Neuronal stem cell (in vitro differentiated cells): ENCODE results near the gene CCDC149.

ENCODE experiments used
- DNase-seq: peaks from one replicate; pipeline ENCODE4 v3.0.0-alpha.2; 2013; ENCODE audit warnings: low spot score
- H2AFZ ChIP-seq: one replicate; pipeline ENCODE4 v1.6.1; 2013; ENCODE audit warnings: mild to moderate bottlenecking, low read length, inconsistent platforms
- H2AK5ac ChIP-seq: 2 replicates; pipeline ENCODE4 v1.6.1; 2013; ENCODE audit warnings: low read depth, mild to moderate bottlenecking, inconsistent platforms, low read length, moderate library complexity, mixed read lengths
- H2BK120ac ChIP-seq: 2 replicates; pipeline ENCODE4 v1.6.1; 2013; ENCODE audit warnings: low read depth, mild to moderate bottlenecking, inconsistent platforms, low read length, moderate library complexity, mixed read lengths
- H2BK12ac ChIP-seq: one replicate; pipeline ENCODE4 v1.6.1; 2013; ENCODE audit warnings: low read length, inconsistent platforms
- H2BK15ac ChIP-seq: 2 replicates; pipeline ENCODE4 v1.6.1; 2013; ENCODE audit warnings: mild to moderate bottlenecking, low read length, inconsistent platforms, mixed read lengths
- H2BK5ac ChIP-seq: one replicate; pipeline ENCODE4 v1.6.1; 2013; ENCODE audit warnings: inconsistent platforms, mild to moderate bottlenecking, low read length, moderate library complexity
- H3K14ac ChIP-seq: one replicate; pipeline ENCODE4 v1.6.1; 2013; ENCODE audit warnings: low read length, inconsistent platforms
- H3K18ac ChIP-seq: 2 replicates; pipeline ENCODE4 v1.6.1; 2013; ENCODE audit warnings: low read length, inconsistent platforms
- H3K23ac ChIP-seq: 2 replicates; pipeline ENCODE4 v1.6.1; 2013; ENCODE audit warnings: low read depth, mild to moderate bottlenecking, mixed read lengths, low read length, inconsistent platforms; ENCODE audit not compliant: poor library complexity
- H3K27ac ChIP-seq: replicated peaks from 3 replicates; pipeline ENCODE4 v1.5.1; 2013; ENCODE audit warnings: low read length, inconsistent platforms
- H3K27me3 ChIP-seq, 3 experiments: 2 replicates each; pipeline ENCODE4 v1.6.1; 2013; ENCODE audit warnings: low read length in 3 of 3, mild to moderate bottlenecking in 2 of 3, inconsistent platforms in 1 of 3, low read depth in 1 of 3, mixed read lengths in 1 of 3, moderate library complexity in 1 of 3; ENCODE audit not compliant: control insufficient read depth in 3 of 3, insufficient read depth in 3 of 3
- H3K36me3 ChIP-seq, 2 donors: replicated peaks in 1 of 2; 2 replicates each; pipeline ENCODE4 v1.6.1; 2013; ENCODE audit warnings: low read length in 2 of 2; ENCODE audit not compliant: control insufficient read depth in 2 of 2, insufficient read depth in 2 of 2
- H3K4ac ChIP-seq: 2 replicates; pipeline ENCODE4 v1.6.1; 2013; ENCODE audit warnings: inconsistent platforms, mild to moderate bottlenecking, low read length, moderate library complexity
- H3K4me1 ChIP-seq, 2 donors: 1 replicate in 1 of 2; 2 replicates in 1 of 2; pipeline ENCODE4 v1.6.1; 2013; ENCODE audit warnings: low read length in 2 of 2, low read depth in 1 of 2; ENCODE audit not compliant: control insufficient read depth in 2 of 2, insufficient read depth in 1 of 2
- H3K4me2 ChIP-seq: one replicate; pipeline ENCODE4 v1.6.1; 2013; ENCODE audit warnings: mild to moderate bottlenecking, low read length, inconsistent platforms; ENCODE audit not compliant: insufficient read depth, poor library complexity, severe bottlenecking
- H3K4me3 ChIP-seq, 2 donors: 2 replicates each; pipeline ENCODE4 v1.5.1; 2013; ENCODE audit warnings: low read length in 2 of 2, mild to moderate bottlenecking in 2 of 2, inconsistent platforms in 1 of 2, moderate library complexity in 1 of 2
- H3K79me1 ChIP-seq: one replicate; pipeline ENCODE4 v1.6.1; 2013; ENCODE audit warnings: low read depth, mild to moderate bottlenecking, inconsistent platforms, low read length, moderate library complexity
- H3K9ac ChIP-seq: one replicate; pipeline ENCODE4 v1.6.1; 2013; ENCODE audit warnings: mild to moderate bottlenecking, low read depth, low read length, inconsistent platforms; ENCODE audit not compliant: poor library complexity
- H3K9me3 ChIP-seq, 2 donors: replicated peaks in 1 of 2; 2 replicates each; pipeline versions ENCODE3 to v1.6.1; 2013; ENCODE audit warnings: low read length in 2 of 2, mild to moderate bottlenecking in 2 of 2, inconsistent platforms in 1 of 2, low read depth in 1 of 2, mixed read lengths in 1 of 2, moderate library complexity in 1 of 2; ENCODE audit not compliant: control insufficient read depth in 2 of 2, insufficient read depth in 1 of 2
- H4K8ac ChIP-seq: one replicate; pipeline ENCODE4 v1.6.1; 2013; ENCODE audit warnings: low read depth, mild to moderate bottlenecking, inconsistent platforms, low read length, moderate library complexity
- H4K91ac ChIP-seq: one replicate; pipeline ENCODE4 v1.6.1; 2013; ENCODE audit warnings: low read length, low read depth, mild to moderate bottlenecking, inconsistent platforms; ENCODE audit not compliant: poor library complexity
- WGBS, 2 donors: extraction: QIAGEN DNeasy Blood & Tissue Kit; methylation state at CpG; one replicate each; pipeline ENCODE4 v1.1.7; 2013; ENCODE audit warnings: missing lambda C conversion rate in 2 of 2, mixed read lengths in 1 of 2; ENCODE audit not compliant: insufficient read length in 2 of 2, insufficient replicate concordance in 1 of 2; ENCODE audit errors: extremely low coverage in 2 of 2; 5-methylcytosine and 5-hydroxymethylcytosine counted together

The CCDC149 gene

GRCh38 chr4:24935856-24936255 lies 23.0 kb upstream of the CCDC149 start:
- H4K91ac ChIP-seq: no peak overlapping the region
- H3K14ac ChIP-seq: no peak overlapping the region
- H3K4me3 ChIP-seq: no peak overlapping the region
- no peaks in the 10 kb centered on the region for H3K36me3 ChIP-seq
- no peak overlapping the region for H4K8ac ChIP-seq
- no CpG with 5 or more reads among the region's 2 CpGs for WGBS, 2 donors
- no peak overlapping the region for H2BK12ac ChIP-seq
- H3K27me3 ChIP-seq: no peaks in the 10 kb centered on the region
- no peak overlapping the region for H2BK120ac ChIP-seq
- no peak overlapping the region for H3K18ac ChIP-seq
- H3K9ac ChIP-seq: no peak overlapping the region
- DNase-seq: no peak
- H2BK5ac ChIP-seq: no peak overlapping the region
- H2AFZ ChIP-seq: no peak overlapping the region
- no peak overlapping the region for H3K4me2 ChIP-seq
- H3K23ac ChIP-seq: no peak overlapping the region
- H3K9me3 ChIP-seq: peaks cover 0 to 2% of the 10 kb centered on the region in 2 donors
- H3K4me1 ChIP-seq: no peaks in the 10 kb centered on the region
- no peak overlapping the region for H2AK5ac ChIP-seq
- no peaks in the 10 kb centered on the region for H3K79me1 ChIP-seq
- no peak overlapping the region for H3K4ac ChIP-seq
- no peak overlapping the region for H2BK15ac ChIP-seq
- no peak overlapping the region for H3K27ac ChIP-seq

DNA sequence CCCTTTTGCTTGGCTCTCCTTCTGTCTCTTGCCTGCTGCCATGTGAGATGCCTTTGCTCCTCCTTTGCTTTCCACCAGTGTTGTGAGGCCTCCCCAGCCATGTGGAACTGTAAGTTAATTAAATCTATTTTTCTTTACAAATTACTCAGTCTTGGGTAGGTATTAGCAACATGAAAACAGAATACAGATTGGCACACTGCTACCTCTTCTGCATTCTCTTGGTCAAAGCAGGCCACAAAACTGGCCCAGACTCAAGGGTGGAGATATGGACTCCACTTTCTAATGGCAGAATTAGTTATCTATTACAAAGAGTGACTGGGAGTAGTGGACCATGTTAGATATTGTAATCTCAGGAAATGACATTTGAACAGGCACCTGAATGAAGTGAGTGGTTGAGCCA lies 21.5 kb upstream of the CCDC149 start:
- H4K8ac ChIP-seq: no peak overlapping the region
- no peak overlapping the region for H2BK120ac ChIP-seq
- H3K4me3 ChIP-seq: no peak overlapping the region
- no peak overlapping the region for H3K4ac ChIP-seq
- DNase-seq: no peak
- no peak overlapping the region for H2BK5ac ChIP-seq
- H3K18ac ChIP-seq: no peak overlapping the region
- no peak overlapping the region for H4K91ac ChIP-seq
- no peak overlapping the region for H3K23ac ChIP-seq
- H3K27me3 ChIP-seq: peaks cover 0 to 4% (median 0%) of the 10 kb centered on the region in 3 experiments
- no peaks in the 10 kb centered on the region for H3K4me1 ChIP-seq
- no peak overlapping the region for H2AFZ ChIP-seq
- no peak overlapping the region for H3K9ac ChIP-seq
- H3K4me2 ChIP-seq: no peak overlapping the region
- no peak overlapping the region for H2BK12ac ChIP-seq
- H2BK15ac ChIP-seq: no peak overlapping the region
- H3K79me1 ChIP-seq: no peaks in the 10 kb centered on the region
- H3K14ac ChIP-seq: no peak overlapping the region
- H3K9me3 ChIP-seq: peaks cover 0 to 2% of the 10 kb centered on the region in 2 donors
- no peak overlapping the region for H3K27ac ChIP-seq
- H3K36me3 ChIP-seq: no peaks in the 10 kb centered on the region
- H2AK5ac ChIP-seq: no peak overlapping the region

GRCh38 chr4:24933684-24934275 lies 20.9 kb upstream of the CCDC149 start:
- peaks cover 0 to 2% of the 10 kb centered on the region in 2 donors for H3K9me3 ChIP-seq
- H2BK120ac ChIP-seq: no peak overlapping the region
- WGBS, 2 donors: no CpG with 5 or more reads among the region's 1 CpG
- H3K79me1 ChIP-seq: no peaks in the 10 kb centered on the region
- no peak overlapping the region for H3K4me2 ChIP-seq
- H3K9ac ChIP-seq: no peak overlapping the region
- no peak overlapping the region for H3K27ac ChIP-seq
- H2AK5ac ChIP-seq: no peak overlapping the region
- H3K23ac ChIP-seq: no peak overlapping the region
- H4K8ac ChIP-seq: no peak overlapping the region
- no peaks in the 10 kb centered on the region for H3K36me3 ChIP-seq
- no peak overlapping the region for H2BK5ac ChIP-seq
- H2BK15ac ChIP-seq: no peak overlapping the region
- H3K18ac ChIP-seq: no peak overlapping the region
- no peak overlapping the region for H4K91ac ChIP-seq
- H3K4ac ChIP-seq: no peak overlapping the region
- H3K4me1 ChIP-seq: no peaks in the 10 kb centered on the region
- H2BK12ac ChIP-seq: no peak overlapping the region
- peaks cover 0 to 8% (median 0%) of the 10 kb centered on the region in 3 experiments for H3K27me3 ChIP-seq
- no peak overlapping the region for H3K4me3 ChIP-seq
- H2AFZ ChIP-seq: no peak overlapping the region
- no peak for DNase-seq
- H3K14ac ChIP-seq: no peak overlapping the region

DNA sequence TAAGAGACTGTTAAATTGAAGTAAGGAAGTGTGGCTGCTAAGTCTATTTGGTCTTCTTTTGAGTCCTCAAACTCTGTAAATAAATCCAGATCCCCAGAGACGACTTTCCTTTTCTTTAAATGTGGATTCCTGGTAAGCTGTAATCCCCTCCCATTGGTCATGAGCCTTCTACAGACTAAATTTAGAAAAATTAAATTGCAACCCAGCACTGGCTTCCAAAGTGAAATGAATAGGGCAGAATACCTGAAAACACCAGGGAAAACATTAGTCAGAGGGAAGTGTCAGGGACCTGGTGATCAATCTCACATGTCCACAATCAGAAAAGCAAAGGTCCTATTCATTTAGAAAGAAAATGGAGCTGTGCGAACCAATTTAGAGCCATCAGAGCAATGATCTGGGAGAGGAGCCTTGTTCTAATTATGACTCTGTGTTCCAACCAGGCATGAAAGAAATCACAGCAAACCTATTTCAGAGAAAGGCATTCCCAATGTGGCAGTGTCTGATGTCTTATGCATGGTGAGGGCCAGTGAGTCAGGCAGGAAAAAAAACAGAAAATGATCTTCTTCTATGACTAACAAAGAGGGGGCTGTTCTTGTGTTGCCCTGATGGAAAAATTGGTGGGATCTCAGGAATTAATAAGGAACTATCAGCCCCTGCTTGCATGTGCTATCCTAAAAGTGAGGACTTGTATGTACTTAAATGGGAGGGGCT lies 19.8 kb upstream of the CCDC149 start:
- Histone ChIP-seq H3K23ac (no peak overlapping the region), H3K14ac (no peak overlapping the region), H3K79me1 (no peaks in the 10 kb centered on the region), H2BK5ac (no peak overlapping the region), H3K4ac (no peak overlapping the region), H2BK12ac (no peak overlapping the region), H4K91ac (no peak overlapping the region), H3K18ac (no peak overlapping the region), H2AK5ac (no peak overlapping the region), H3K27me3 (peaks cover 0 to 10% (median 0%) of the 10 kb centered on the region in 3 experiments), H2BK15ac (no peak overlapping the region), H3K4me3 (no peak overlapping the region), H3K9me3 (peaks cover 0 to 2% of the 10 kb centered on the region in 2 donors), H2AFZ (no peak overlapping the region), H4K8ac (no peak overlapping the region), H3K9ac (no peak overlapping the region), H3K36me3 (no peaks in the 10 kb centered on the region), H2BK120ac (no peak overlapping the region), H3K4me1 (no peaks in the 10 kb centered on the region), H3K4me2 (no peak overlapping the region), H3K27ac (no peak overlapping the region)
- no peak for DNase-seq
- no CpG with 5 or more reads among the region's 2 CpGs for WGBS, 2 donors
